Measurements from ENCODE around the gene MAGEH1. TPM values are rescaled to one million over a fixed set of nuclear protein-coding genes. Genes with fewer than 3 reads are reported as not detected.
"Not testable (repeated sequence)": the region's sequence is repeated elsewhere in the genome, so short reads cannot be mapped to it uniquely, and the experiment has no call there.

MAGEH1 gene
- polyA plus RNA-seq, 3 donors, result 2.7 to 9.8 (median 7.8) TPM

DNA sequence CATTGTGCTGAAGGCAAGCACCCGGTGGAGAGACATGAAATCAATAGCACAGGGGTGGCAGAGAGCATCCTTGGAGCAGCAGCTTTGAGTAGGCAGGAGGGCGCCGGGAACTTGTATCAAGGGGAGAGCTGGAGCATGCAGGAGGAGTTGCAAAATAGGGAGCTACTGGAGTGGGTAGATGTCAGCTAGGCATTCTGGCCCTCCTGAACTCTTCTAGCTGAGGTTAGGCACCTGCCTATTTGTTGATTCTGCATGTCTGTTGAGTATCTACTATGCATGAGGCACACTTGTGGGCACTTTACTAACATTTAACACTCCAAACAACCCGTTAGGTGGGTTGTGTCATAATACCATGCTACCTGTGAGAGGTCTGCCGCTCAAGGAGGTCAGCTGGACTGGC is 7.5 kb downstream of the MAGEH1 start:
- H3K79me2 ChIP-seq (ENCODE audit: insufficient read depth, low read length); H4K20me1 ChIP-seq (ENCODE audit: insufficient read depth, low read length); H3K4me2 ChIP-seq (replicated peaks; ENCODE audit: extremely low read depth, low read length, poor library complexity, severe bottlenecking); H3K9me3 ChIP-seq (replicated peaks in 1 of 2; ENCODE audit: control insufficient read depth in 1 of 2, insufficient read depth in 1 of 2, low read length in 2 of 2); H3K27me3 Mint-ChIP-seq (ENCODE audit: low read depth in 3 of 3); H3K36me3 Mint-ChIP-seq; intact Hi-C loops (cut with micrococcal nuclease); H3K9ac ChIP-seq (ENCODE audit: insufficient read depth, low read length, poor library complexity, severe bottlenecking); H3K36me3 ChIP-seq (replicated peaks in 1 of 2; ENCODE audit: control insufficient read depth in 1 of 2, insufficient read depth in 2 of 2, low read length in 2 of 2); H2AFZ ChIP-seq (ENCODE audit: insufficient read depth, low read depth, low read length, poor library complexity, severe bottlenecking); H3K4me3 ChIP-seq (replicated peaks in 1 of 3; ENCODE audit: low read depth in 2 of 3, low read length in 3 of 3); H3K4me3 Mint-ChIP-seq; H3K27ac ChIP-seq (ENCODE audit: low read depth in 1 of 2, low read length in 2 of 2); DNase-seq; H3K4me1 ChIP-seq (ENCODE audit: control insufficient read depth in 1 of 2, insufficient read depth in 2 of 2, low read length in 2 of 2); H3K27ac Mint-ChIP-seq; H3K9me3 Mint-ChIP-seq; H3K4me1 Mint-ChIP-seq; H3K27me3 ChIP-seq (ENCODE audit: control insufficient read depth in 2 of 2, insufficient read depth in 2 of 2, low read length in 2 of 2): not testable (repeated sequence)
- WGBS (ENCODE audit: insufficient coverage), result no CpG with 5 or more reads among the region's 5 CpGs

DNA sequence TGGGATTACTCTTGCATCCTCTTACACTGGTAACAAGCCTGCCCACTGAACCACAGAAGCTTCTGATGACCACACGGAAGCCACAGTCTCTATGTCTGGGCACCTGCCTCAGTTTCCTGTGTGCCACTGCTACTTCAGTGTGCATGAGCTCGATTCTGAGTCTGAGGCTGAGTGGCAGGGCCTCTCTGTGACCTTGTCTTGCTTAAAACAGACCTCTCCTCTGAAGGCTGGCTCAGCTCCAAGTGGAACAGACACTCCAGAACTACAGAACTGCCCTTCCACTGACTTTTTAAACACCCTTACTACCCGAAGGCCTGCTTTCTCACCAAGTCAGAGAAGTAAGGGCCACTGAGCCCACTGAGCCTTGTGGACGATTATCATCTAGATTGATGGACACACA is 8.0 kb downstream of the MAGEH1 start:
- WGBS (ENCODE audit: insufficient coverage), result no CpG with 5 or more reads among the region's 4 CpGs
- H3K27me3 ChIP-seq (ENCODE audit: control insufficient read depth in 2 of 2, insufficient read depth in 2 of 2, low read length in 2 of 2); H3K4me1 Mint-ChIP-seq; H3K36me3 ChIP-seq (replicated peaks in 1 of 2; ENCODE audit: control insufficient read depth in 1 of 2, insufficient read depth in 2 of 2, low read length in 2 of 2); H3K27me3 Mint-ChIP-seq (ENCODE audit: low read depth in 3 of 3); H3K36me3 Mint-ChIP-seq; H3K9me3 Mint-ChIP-seq; intact Hi-C loops (cut with micrococcal nuclease); H3K4me1 ChIP-seq (ENCODE audit: control insufficient read depth in 1 of 2, insufficient read depth in 2 of 2, low read length in 2 of 2); H3K4me3 Mint-ChIP-seq; H3K79me2 ChIP-seq (ENCODE audit: insufficient read depth, low read length); H4K20me1 ChIP-seq (ENCODE audit: insufficient read depth, low read length); H3K27ac Mint-ChIP-seq; H3K27ac ChIP-seq (ENCODE audit: low read depth in 1 of 2, low read length in 2 of 2); H3K4me3 ChIP-seq (replicated peaks in 1 of 3; ENCODE audit: low read depth in 2 of 3, low read length in 3 of 3); DNase-seq; H3K9ac ChIP-seq (ENCODE audit: insufficient read depth, low read length, poor library complexity, severe bottlenecking); H3K9me3 ChIP-seq (replicated peaks in 1 of 2; ENCODE audit: control insufficient read depth in 1 of 2, insufficient read depth in 1 of 2, low read length in 2 of 2); H3K4me2 ChIP-seq (replicated peaks; ENCODE audit: extremely low read depth, low read length, poor library complexity, severe bottlenecking); H2AFZ ChIP-seq (ENCODE audit: insufficient read depth, low read depth, low read length, poor library complexity, severe bottlenecking): not testable (repeated sequence)

DNA sequence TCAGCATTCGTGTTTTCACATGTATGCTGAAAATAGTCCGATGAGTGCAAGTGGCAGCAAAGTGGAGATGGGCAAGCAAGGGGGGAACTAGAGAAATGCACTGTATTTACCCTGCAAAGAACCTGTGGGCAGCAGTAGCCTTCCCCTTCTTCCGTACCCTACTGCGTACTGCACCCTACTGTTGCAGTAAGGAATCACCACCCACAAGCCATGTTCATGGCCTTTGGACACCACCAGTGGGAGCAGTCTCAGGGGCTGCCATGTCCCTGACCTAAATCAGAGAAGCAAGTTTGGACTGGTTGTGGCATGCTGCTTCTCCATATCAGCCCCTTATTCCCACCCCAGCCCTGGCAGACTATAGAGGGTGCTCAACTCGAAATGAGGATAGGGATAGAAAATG is 12.1 kb downstream of the MAGEH1 start:
- WGBS (ENCODE audit: insufficient coverage), result no CpG with 5 or more reads among the region's 5 CpGs
- H3K36me3 Mint-ChIP-seq; intact Hi-C loops (cut with micrococcal nuclease): not testable (repeated sequence)

DNA sequence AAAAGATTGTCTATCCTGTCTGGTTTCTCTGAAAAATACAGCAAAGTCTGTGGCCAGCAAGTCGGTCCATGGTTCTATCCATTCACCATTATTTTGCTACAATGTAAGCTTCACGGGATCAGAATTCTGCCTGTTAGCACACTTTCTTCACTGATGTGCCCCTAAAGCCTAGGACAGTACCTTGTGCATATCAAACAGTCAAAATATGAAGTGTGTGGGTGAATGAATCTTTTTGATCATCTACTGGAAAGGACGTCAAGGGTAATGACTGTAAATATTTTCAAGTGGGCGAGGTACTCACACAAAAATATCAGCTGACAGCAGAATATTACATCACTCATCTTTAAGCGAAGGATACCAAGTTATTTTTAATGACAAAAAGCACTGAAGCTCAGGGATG is 13.2 kb downstream of the MAGEH1 start:
- H3K79me2 ChIP-seq (ENCODE audit: insufficient read depth, low read length); H3K4me3 ChIP-seq (replicated peaks in 1 of 3; ENCODE audit: low read depth in 2 of 3, low read length in 3 of 3); H3K4me3 Mint-ChIP-seq; DNase-seq; H4K20me1 ChIP-seq (ENCODE audit: insufficient read depth, low read length); intact Hi-C loops (cut with micrococcal nuclease); H3K36me3 Mint-ChIP-seq; H3K4me2 ChIP-seq (replicated peaks; ENCODE audit: extremely low read depth, low read length, poor library complexity, severe bottlenecking); H3K9ac ChIP-seq (ENCODE audit: insufficient read depth, low read length, poor library complexity, severe bottlenecking); H3K9me3 ChIP-seq (replicated peaks in 1 of 2; ENCODE audit: control insufficient read depth in 1 of 2, insufficient read depth in 1 of 2, low read length in 2 of 2); H3K4me1 Mint-ChIP-seq; H2AFZ ChIP-seq (ENCODE audit: insufficient read depth, low read depth, low read length, poor library complexity, severe bottlenecking); H3K9me3 Mint-ChIP-seq; H3K36me3 ChIP-seq (replicated peaks in 1 of 2; ENCODE audit: control insufficient read depth in 1 of 2, insufficient read depth in 2 of 2, low read length in 2 of 2); H3K27me3 Mint-ChIP-seq (ENCODE audit: low read depth in 3 of 3); H3K27me3 ChIP-seq (ENCODE audit: control insufficient read depth in 2 of 2, insufficient read depth in 2 of 2, low read length in 2 of 2); H3K27ac ChIP-seq (ENCODE audit: low read depth in 1 of 2, low read length in 2 of 2); H3K4me1 ChIP-seq (ENCODE audit: control insufficient read depth in 1 of 2, insufficient read depth in 2 of 2, low read length in 2 of 2); H3K27ac Mint-ChIP-seq: not testable (repeated sequence)
- no CpG with 5 or more reads among the region's 5 CpGs for WGBS (ENCODE audit: insufficient coverage)

More for the DNA sequence above, 12.1 kb downstream of the MAGEH1 start:
- not testable (repeated sequence) for H3K9ac ChIP-seq (ENCODE audit: insufficient read depth, low read length, poor library complexity, severe bottlenecking); H3K27ac ChIP-seq (ENCODE audit: low read depth in 1 of 2, low read length in 2 of 2); DNase-seq; H4K20me1 ChIP-seq (ENCODE audit: insufficient read depth, low read length); H3K9me3 Mint-ChIP-seq; H3K4me3 Mint-ChIP-seq; H3K27me3 Mint-ChIP-seq (ENCODE audit: low read depth in 3 of 3); H3K4me1 ChIP-seq (ENCODE audit: control insufficient read depth in 1 of 2, insufficient read depth in 2 of 2, low read length in 2 of 2); H3K36me3 ChIP-seq (replicated peaks in 1 of 2; ENCODE audit: control insufficient read depth in 1 of 2, insufficient read depth in 2 of 2, low read length in 2 of 2); H3K9me3 ChIP-seq (replicated peaks in 1 of 2; ENCODE audit: control insufficient read depth in 1 of 2, insufficient read depth in 1 of 2, low read length in 2 of 2); H3K4me1 Mint-ChIP-seq; H3K27me3 ChIP-seq (ENCODE audit: control insufficient read depth in 2 of 2, insufficient read depth in 2 of 2, low read length in 2 of 2); H3K79me2 ChIP-seq (ENCODE audit: insufficient read depth, low read length); H3K4me2 ChIP-seq (replicated peaks; ENCODE audit: extremely low read depth, low read length, poor library complexity, severe bottlenecking); H2AFZ ChIP-seq (ENCODE audit: insufficient read depth, low read depth, low read length, poor library complexity, severe bottlenecking); H3K4me3 ChIP-seq (replicated peaks in 1 of 3; ENCODE audit: low read depth in 2 of 3, low read length in 3 of 3); H3K27ac Mint-ChIP-seq
